Measurements from ENCODE around the gene AUP1.

Gene AUP1

DNA sequence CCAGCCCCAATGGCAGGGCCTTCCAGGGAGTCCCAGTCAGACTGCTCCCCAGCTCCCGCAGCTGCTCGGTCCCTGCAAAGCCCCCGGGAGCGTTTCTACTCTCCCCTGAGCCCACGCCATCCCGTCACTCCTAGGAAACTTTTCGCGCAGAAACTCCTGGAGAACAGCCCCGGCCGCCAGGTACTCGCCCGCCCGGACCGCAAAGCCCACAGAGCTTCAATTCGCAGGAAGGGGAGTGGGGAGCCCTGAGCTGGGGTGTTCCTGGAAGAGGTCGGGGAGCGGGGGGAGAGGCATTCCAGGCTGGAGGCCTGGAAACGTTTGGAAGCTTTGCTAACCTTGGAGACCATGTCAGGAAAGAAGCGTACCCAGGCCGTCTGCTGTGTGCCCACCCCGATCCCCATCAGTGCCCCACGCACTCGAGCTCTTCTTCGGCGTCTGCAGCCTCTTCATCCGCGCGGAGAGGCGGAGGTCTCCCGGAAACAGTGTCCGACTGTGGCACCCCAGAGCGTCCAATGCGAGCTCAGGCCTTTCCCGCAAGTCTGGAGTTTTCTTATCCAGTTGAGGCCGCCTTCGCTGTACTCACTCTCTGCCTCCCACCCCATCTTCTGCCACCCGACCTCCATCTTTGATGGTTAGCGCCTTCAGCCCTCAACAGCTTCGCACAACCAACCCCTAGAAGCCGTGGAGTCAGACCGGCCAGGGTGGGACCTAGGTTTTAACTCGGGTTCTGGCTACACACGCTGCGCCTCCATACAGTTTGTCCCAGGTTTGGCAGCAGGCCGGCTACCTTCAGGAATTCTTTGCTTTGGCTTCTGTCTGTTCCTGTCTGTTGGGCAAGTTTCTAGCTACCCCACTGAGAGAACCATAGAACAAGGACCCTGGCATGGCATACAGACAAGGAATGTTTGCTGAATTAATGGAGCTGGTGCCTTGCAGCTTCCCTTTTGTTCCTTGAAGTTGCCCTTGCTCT is 25.7 kb downstream of the AUP1 start:
- DNase-seq = no peak
- intact Hi-C loops (cut with DNase I) = no loop called here

GRCh38 chr2:74502720-74503505 is 26.6 kb downstream of the AUP1 start:
- intact Hi-C loops (cut with DNase I) = no loop called here
- peak in 4 of 42 donors; percentile 14 to 53 (median 36) for DNase-seq

- DNase-seq = no peak
- intact Hi-C loops (cut with DNase I) = no loop called here
Measured at GRCh38 chr2:74502147-74502719, 27.3 kb downstream of the AUP1 start.

- no peak for DNase-seq
- intact Hi-C loops (cut with DNase I) = no loop called here
Measured at GRCh38 chr2:74501335-74502071, 28.0 kb downstream of the AUP1 start.

DNA sequence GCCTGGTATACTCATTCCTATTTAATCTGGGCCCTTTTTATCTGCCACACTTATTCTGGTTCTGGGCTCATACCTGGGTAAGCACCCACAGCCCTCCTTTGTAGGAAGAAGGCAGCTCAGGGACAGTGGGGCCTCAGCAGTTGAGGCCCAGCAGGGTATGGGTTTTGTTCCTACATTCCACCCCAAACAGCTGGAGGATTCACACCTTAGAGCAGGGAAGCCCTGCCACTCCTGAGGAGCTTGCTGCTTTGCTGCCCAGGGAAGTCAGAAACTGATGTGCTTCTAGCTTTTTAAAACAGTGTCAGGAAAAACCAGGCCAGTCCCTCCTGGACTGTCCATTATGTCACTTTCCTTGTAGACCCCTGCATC is 28.9 kb downstream of the AUP1 start:
- intact Hi-C loops (cut with DNase I) = no loop called here
- DNase-seq = no peak

DNA sequence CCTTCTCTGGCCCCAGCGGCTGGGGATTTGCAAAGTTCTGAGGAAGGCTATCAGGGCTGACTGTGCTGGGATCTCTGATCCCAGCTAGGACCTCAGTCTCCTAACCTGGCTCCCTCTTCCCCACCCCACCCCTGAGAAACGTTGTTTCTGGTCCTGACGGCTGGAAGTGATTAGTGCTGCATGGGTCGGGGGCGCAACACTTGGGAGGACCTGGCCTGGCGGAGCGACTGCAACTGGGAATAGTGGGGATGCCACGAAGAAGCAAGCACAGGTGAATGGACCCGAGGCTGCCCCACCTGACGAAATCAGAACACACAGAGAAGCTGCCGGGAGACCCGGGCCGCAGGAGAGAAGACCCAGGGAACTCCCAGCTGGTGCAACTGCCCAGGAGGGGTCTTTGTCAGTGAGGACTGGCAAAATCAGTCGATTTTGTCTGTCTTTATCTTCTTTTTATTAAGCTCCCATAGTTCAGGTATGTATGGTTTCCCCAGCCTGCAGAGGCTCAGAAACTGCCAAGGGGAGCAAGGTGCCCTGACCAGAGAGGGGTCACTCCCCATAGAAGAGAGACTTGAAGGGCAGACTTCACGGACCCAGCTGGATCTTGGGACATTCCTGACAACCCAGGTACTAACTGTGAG is 29.4 kb downstream of the AUP1 start:
- intact Hi-C loops (cut with DNase I) = no loop called here
- DNase-seq = no peak

DNA sequence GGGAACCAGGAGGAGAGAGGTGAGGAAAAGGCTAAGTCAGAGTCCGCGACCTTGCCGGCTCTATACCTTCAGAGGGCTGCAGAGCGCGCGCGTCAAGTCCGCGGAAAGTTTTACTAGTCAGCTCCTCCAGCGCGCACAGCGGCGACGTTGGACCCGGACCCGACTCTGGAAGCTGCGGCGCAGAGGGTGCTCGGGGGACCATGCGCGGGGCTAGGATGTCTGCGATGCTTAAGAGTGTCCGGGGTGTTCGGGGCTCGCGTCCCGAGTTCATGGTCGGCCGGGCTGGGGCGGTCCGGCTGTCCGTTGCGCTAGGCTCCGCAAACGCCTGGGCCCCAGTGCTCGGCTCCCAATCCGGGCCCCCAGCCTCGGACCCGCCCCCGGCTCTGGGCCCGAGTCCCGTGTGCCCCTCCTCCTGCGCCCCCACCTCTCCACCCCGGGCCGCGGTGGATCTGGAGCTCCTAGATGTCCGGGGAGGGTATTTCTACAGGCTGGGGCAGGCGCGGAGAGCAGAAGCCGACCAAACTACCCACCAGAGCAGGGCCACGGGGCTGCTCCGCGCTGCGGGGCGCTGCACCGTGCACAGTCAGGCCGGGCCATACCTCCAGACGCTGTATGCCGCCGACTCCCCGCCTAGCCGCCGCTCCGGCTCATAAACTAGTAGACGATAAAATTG is 30.1 kb downstream of the AUP1 start, which contains the start of gene LBX2:
Gene LBX2 (minus strand): TSS at position 337 of the 673 bp plus-strand sequence. CDS start 66 bp downstream, at position 271.
- intact Hi-C loops (cut with DNase I) = no loop called here
- no peak for DNase-seq

DNA sequence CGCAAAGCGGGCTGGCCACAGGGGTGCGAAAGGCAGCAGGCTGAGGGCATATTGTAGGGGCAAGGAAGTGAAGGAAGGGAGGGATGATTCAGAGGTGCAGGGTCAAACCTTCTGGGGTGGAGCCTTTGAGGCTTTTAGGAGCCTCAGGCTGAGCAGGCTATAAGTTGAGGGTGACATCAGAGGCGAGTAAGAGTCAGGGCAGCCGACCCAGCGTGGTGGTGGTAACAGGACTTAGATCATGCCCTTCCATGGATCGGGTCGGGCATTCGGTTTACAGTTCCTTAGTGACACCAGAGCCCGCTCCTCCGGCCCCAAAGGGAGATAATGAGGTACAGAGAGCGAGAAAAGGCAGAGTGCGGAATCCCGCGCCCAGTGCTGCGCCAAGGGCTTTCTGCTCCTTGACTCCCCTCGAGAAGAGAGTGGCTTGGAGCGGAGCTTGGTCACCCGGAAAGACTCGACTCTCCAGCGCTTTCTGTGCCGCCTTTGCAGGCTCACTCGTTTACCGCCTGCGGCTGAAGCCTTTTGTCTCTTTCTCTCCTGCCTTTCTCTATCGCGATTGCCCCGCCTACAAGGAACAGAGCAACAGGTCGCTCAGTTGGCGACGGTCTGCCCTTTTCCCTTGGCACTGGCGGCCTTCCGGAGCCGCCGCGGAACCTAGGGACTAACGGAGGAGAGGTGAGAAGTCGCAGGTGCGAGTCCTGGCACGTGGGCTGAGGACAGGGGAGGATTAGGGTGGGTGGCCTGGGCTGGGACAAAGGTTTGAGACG is 30.8 kb downstream of the AUP1 start:
- no peak for DNase-seq
- intact Hi-C loops (cut with DNase I) = no loop called here

DNA sequence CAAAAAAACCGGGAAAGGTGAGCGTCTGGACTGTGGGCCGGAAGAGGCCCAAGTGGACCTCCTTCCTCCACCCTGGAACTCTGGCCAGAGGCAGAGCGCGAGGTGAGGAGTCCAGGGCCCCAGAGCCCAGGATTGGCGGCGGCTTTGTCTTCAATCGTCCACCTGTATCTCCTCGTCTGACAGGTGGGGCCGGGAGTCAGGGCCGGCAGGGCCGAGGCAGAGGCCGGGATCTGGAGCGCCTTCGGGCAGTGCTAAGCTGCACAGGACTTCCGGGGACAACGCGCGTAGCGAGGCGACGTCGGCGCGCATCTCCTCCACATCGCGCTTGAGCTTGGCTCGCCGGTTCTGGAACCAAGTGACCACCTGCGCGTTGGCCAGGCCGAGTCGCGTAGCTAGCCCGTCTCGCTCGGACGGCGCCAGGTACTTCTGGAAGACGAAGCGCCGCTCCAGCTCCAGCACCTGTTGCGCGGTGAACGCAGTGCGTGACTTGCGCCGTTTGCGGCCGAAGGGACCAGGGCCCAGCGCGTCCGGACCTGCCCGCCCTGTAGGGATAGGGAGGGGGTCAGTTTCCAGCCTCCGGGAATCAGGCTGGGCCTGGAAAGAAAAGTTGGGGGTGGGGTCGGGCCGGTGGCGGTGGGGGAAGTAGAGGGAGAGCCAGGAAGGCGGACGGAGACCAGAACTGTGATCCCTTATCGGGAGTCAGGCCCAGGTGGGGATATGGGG is 31.6 kb downstream of the AUP1 start:
- intact Hi-C loops (cut with DNase I) = no loop called here

GRCh38 chr2:74496997-74497776 is 32.3 kb downstream of the AUP1 start:
- intact Hi-C loops (cut with DNase I) = no loop called here
- no peak for DNase-seq

More for the DNA sequence above, 31.6 kb downstream of the AUP1 start:
- no peak for DNase-seq

- intact Hi-C loops (cut with DNase I) = no loop called here
- DNase-seq = no peak
Measured at GRCh38 chr2:74495440-74495839, 34.1 kb downstream of the AUP1 start.

GRCh38 chr2:74493546-74493945 is 36.0 kb downstream of the AUP1 start:
- DNase-seq = no peak
- intact Hi-C loops (cut with DNase I) = no loop called here

GRCh38 chr2:74491648-74492544 is 37.6 kb downstream of the AUP1 start:
- DNase-seq = no peak
- intact Hi-C loops (cut with DNase I) = no loop called here

- intact Hi-C loops (cut with DNase I) = no loop called here
- DNase-seq = no peak
Measured at GRCh38 chr2:74489906-74490305, 39.6 kb downstream of the AUP1 start.

Data from head of caudate nucleus (tissue), 42 donors.